Measurements from ENCODE around the gene SOCS2. TPM values are rescaled to one million over a fixed set of nuclear protein-coding genes. Genes with fewer than 3 reads are reported as not detected.
A peak's percentile ranks its signal among the peaks of the same experiment; 100 is the strongest.

SOCS2 gene
- total and polyA plus RNA-seq, 10 of the 15 experiments (the other 5 are each of a cell fraction or from before 2014, with no cell fraction given): 2.6 to 12.0 (median 7.2) TPM

GRCh38 chr12:93569656-93570551, 2.6 kb upstream of the SOCS2 start (continued):
- TF ChIP-seq, protein P1, sequence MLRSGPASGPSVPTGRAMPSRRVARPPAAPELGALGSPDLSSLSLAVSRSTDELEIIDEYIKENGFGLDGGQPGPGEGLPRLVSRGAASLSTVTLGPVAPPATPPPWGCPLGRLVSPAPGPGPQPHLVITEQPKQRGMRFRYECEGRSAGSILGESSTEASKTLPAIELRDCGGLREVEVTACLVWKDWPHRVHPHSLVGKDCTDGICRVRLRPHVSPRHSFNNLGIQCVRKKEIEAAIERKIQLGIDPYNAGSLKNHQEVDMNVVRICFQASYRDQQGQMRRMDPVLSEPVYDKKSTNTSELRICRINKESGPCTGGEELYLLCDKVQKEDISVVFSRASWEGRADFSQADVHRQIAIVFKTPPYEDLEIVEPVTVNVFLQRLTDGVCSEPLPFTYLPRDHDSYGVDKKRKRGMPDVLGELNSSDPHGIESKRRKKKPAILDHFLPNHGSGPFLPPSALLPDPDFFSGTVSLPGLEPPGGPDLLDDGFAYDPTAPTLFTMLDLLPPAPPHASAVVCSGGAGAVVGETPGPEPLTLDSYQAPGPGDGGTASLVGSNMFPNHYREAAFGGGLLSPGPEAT (IDR thresholded peaks at IDR 0.05; ENCODE audit: low read depth): no peak
- peak; percentile 5 for TF ChIP-seq USF1 (IDR thresholded peaks at IDR 0.05; ENCODE audit: borderline replicate concordance, extremely low read length, insufficient read depth, low read depth, low read length)
- TF ChIP-seq CHD2 (IDR thresholded peaks at IDR 0.05; ENCODE audit: borderline replicate concordance, low read depth, low read length): peak; percentile 54; the same call in 1 of the 2 replicates

GRCh38 chr12:93570552-93571364, 1.7 kb upstream of the SOCS2 start:
- no peak for FAIRE-seq
- ATAC-seq: peak; percentile 72
- Histone ChIP-seq H4K20me1 (ENCODE audit: control insufficient read depth, insufficient read depth) (no peaks in the 10 kb centered on the region), H3K4me3 (peak overlapping the region; percentile 81), H3K27me3 (replicated peaks in 1 of 2; ENCODE audit: control insufficient read depth in 2 of 2, insufficient read depth in 2 of 2, low read length in 1 of 2) (peaks cover 11 to 15% of the 10 kb centered on the region in 2 experiments), H3K27ac (ENCODE audit: control insufficient read depth, insufficient read depth) (no peak overlapping the region), H3K9me3 (replicated peaks; ENCODE audit: control insufficient read depth, insufficient read depth, low read length) (no peaks in the 10 kb centered on the region), H3K36me3 (ENCODE audit: control insufficient read depth in 2 of 2, insufficient read depth in 2 of 2, low read length in 1 of 2) (no peaks in the 10 kb centered on the region), H2AFZ (ENCODE audit: control insufficient read depth, low read depth, low read length) (peak overlapping the region; percentile 90), H3K79me2 (ENCODE audit: control insufficient read depth, insufficient read depth, low read length) (no peaks in the 10 kb centered on the region), H3K4me1 (ENCODE audit: control insufficient read depth, insufficient read depth, low read length) (peaks cover 6% of the 10 kb centered on the region; the same call in 1 of the 2 replicates), H3K9ac (ENCODE audit: control insufficient read depth, insufficient read depth, low read length) (peak overlapping the region; percentile 48), H3K4me2 (ENCODE audit: control insufficient read depth, insufficient read depth) (peak overlapping the region; percentile 100)
- BruUV-seq (replicated peaks): no TSS peak
- in situ Hi-C loops (cut with MboI): no loop called here
- DNase-seq (ENCODE audit: low read depth, low spot score): no peak
- intact Hi-C loops (cut with micrococcal nuclease; ENCODE audit: unreplicated experiment): loop anchor here (1.0 to 5.0 kb wide), 2 partner anchors 107 to 277 kb away; partner anchors contain the start of gene CRADD
- CTCF ChIA-PET: interaction anchor here (1.0 to 5.4 kb wide), 4 partner anchors 27 to 536 kb away, joined by 3 to 148 read pairs (median 3); no protein-coding TSS in a partner anchor
- 1% methylated on average over 80 of the region's 97 CpGs for WGBS (ENCODE audit: insufficient coverage, insufficient replicate concordance, low lambda C conversion rate, missing lambda C conversion rate)
- SMC1A ChIA-PET (ENCODE audit: uncharacterized antibody, unreplicated experiment): interaction anchor here (6.3 kb wide), 1 partner anchor 530 kb away, joined by 85 read pairs; no protein-coding TSS in a partner anchor
- POLR2A ChIA-PET: no interaction called here
- RAD21 ChIA-PET (ENCODE audit: unreplicated experiment): interaction anchor here (0.7 to 5.7 kb wide), 4 partner anchors 26 to 583 kb away, joined by 3 to 121 read pairs (median 6); no protein-coding TSS in a partner anchor
- TF ChIP-seq IKZF1 (conservative IDR thresholded peaks at IDR 0.05) (peak; percentile 92), ETV6 (conservative IDR thresholded peaks at IDR 0.05 in 1 of 2, IDR thresholded peaks at IDR 0.05 in 1 of 2; ENCODE audit: borderline replicate concordance in 1 of 2, low read depth in 1 of 2) (no peak), NR2C2 (IDR thresholded peaks at IDR 0.05; ENCODE audit: borderline replicate concordance, control insufficient read depth, insufficient read length, low read depth) (no peak), KLF5 (IDR thresholded peaks at IDR 0.05; ENCODE audit: partially characterized antibody) (no peak), MYC (IDR thresholded peaks at IDR 0.05; ENCODE audit: insufficient read depth, insufficient read length, insufficient replicate concordance, low read length, severe bottlenecking) (no peak), POLR2A (IDR thresholded peaks at IDR 0.05; ENCODE audit: low read depth, low read length) (peak; percentile 41; the same call in 1 of the 2 replicates), FOXK2 (IDR thresholded peaks at IDR 0.05) (no peak), RUNX3 (IDR thresholded peaks at IDR 0.05; ENCODE audit: low read length) (0 out of 2 replicates have a peak, but pooled peaks have one; percentile 2), IRF4 (IDR thresholded peaks at IDR 0.05; ENCODE audit: low read depth, low read length) (no peak), NBN (IDR thresholded peaks at IDR 0.05) (no peak), SPI1 (IDR thresholded peaks at IDR 0.05; ENCODE audit: borderline replicate concordance, insufficient read depth, low read depth, low read length) (no peak)
- TF ChIP-seq, protein P1 (IDR thresholded peaks at IDR 0.05; ENCODE audit: low read depth): peak; percentile 15; the same call in 1 of the 2 replicates

Measured in GM12878 (cell line).